ENCODE measurements around the gene SPACA6. TPM values are rescaled to one million over a fixed set of nuclear protein-coding genes. Genes with fewer than 3 reads are reported as not detected.

Gene SPACA6
- total and polyA plus RNA-seq, 8 donors, result 1.2 to 151 (median 9.6) TPM

- DNase-seq, result no peak
- Histone ChIP-seq H3K27ac (peak overlapping the region in 3 of 5 donors; percentile 15 to 80 (median 70)), H3K36me3 (no peaks in the 10 kb centered on the region), H3K4me1 (no peaks in the 10 kb centered on the region), H3K27me3 (peaks cover 0 to 7% (median 0%) of the 10 kb centered on the region in 3 donors), H3K9me3 (peaks cover 0 to 6% (median 0%) of the 10 kb centered on the region in 4 donors), H3K4me3 (no peak overlapping the region)
- 74 to 91% (median 89%) methylated on average over 6 of the region's 6 CpGs for WGBS, 5 donors
- intact Hi-C loops (cut with DNase I; ENCODE audit: low total_unique reads), result no loop called here
- no peak for TF ChIP-seq POLR2A (IDR thresholded peaks at IDR 0.05)
- TF ChIP-seq CTCF (IDR thresholded peaks at IDR 0.05), result no peak
- TF ChIP-seq EP300 (IDR thresholded peaks at IDR 0.05), result no peak
- TF ChIP-seq POLR2AphosphoS5 (IDR thresholded peaks at IDR 0.05), result no peak
Observed at GRCh38 chr19:51754109-51754508, 61.0 kb downstream of the SPACA6 start.

GRCh38 chr19:51754770-51755169 lies 61.6 kb downstream of the SPACA6 start:
- DNase-seq, result no peak
- Histone ChIP-seq H3K27ac (peak overlapping the region in 3 of 5 donors; percentile 15 to 80 (median 70)), H3K9me3 (peaks cover 0 to 6% (median 0%) of the 10 kb centered on the region in 4 donors), H3K4me3 (no peak overlapping the region), H3K27me3 (peaks cover 0 to 7% (median 0%) of the 10 kb centered on the region in 3 donors), H3K36me3 (no peaks in the 10 kb centered on the region), H3K4me1 (no peaks in the 10 kb centered on the region)
- 80 to 84% (median 82%) methylated on average over 4 of the region's 4 CpGs for WGBS, 5 donors
- intact Hi-C loops (cut with DNase I; ENCODE audit: low total_unique reads), result no loop called here
- no peak for TF ChIP-seq POLR2AphosphoS5 (IDR thresholded peaks at IDR 0.05)
- TF ChIP-seq EP300 (IDR thresholded peaks at IDR 0.05), result no peak
- no peak for TF ChIP-seq CTCF (IDR thresholded peaks at IDR 0.05)
- TF ChIP-seq POLR2A (IDR thresholded peaks at IDR 0.05), result no peak

Small RNA genes lying within 50 kb of the gene (small RNA-seq; reads per million reads assigned to genes)
- gene AC018755.2, result 0 reads per million in 4 donors
- 0 reads per million in 4 donors for gene MIR125A
- 0.68 to 2.2 (median 1.5) reads per million in 4 donors for gene MIR99B
- 0 reads per million in 4 donors for gene MIRLET7E

Other genes starting within 250 kb of the SPACA6 start
- gene SIGLEC8, start 234.9 kb upstream of the SPACA6 start, total RNA-seq, result 1 to 10 TPM in 2 of 5 donors, not detected in 3; 1.1 to 2.3 TPM
- 1 to 10 TPM in 1 of 3 donors, under 1 TPM in 2; 0.20 to 1.1 (median 0.56) TPM for gene SIGLEC8, start 234.9 kb upstream of the SPACA6 start, polyA plus RNA-seq
- gene CEACAM18, start 214.8 kb upstream of the SPACA6 start, total RNA-seq, result not detected
- not detected for gene CEACAM18, start 214.8 kb upstream of the SPACA6 start, polyA plus RNA-seq
- under 1 TPM in 1 of 5 donors, not detected in 4; 0.37 TPM for gene SIGLEC12, start 191.5 kb upstream of the SPACA6 start, total RNA-seq
- 1 to 10 TPM in 1 of 3 donors, under 1 TPM in 1, not detected in 1; 0.10 to 1.2 TPM for gene SIGLEC12, start 191.5 kb upstream of the SPACA6 start, polyA plus RNA-seq
- 1 to 10 TPM in 1 of 5 donors, not detected in 4; 7.1 TPM for gene SIGLEC6, start 161.7 kb upstream of the SPACA6 start, total RNA-seq
- 1 to 10 TPM in 1 of 3 donors, under 1 TPM in 1, not detected in 1; 0.50 to 2.4 TPM for gene SIGLEC6, start 161.7 kb upstream of the SPACA6 start, polyA plus RNA-seq
- 10 to 100 TPM in 1 of 5 donors, 1 to 10 TPM in 4; 3.8 to 12.9 (median 5.0) TPM for gene ZNF175, start 122.0 kb upstream of the SPACA6 start, total RNA-seq
- gene ZNF175, start 122.0 kb upstream of the SPACA6 start, polyA plus RNA-seq, result 1 to 10 TPM; 1.2 to 3.1 (median 1.7) TPM
- gene SIGLEC5, start 62.9 kb upstream of the SPACA6 start, total RNA-seq, result 1 to 10 TPM in 1 of 5 donors, under 1 TPM in 1, not detected in 3; 0.58 to 1.8 TPM
- 1 to 10 TPM in 1 of 3 donors, not detected in 2; 1.2 TPM for gene SIGLEC5, start 62.9 kb upstream of the SPACA6 start, polyA plus RNA-seq
- 1 to 10 TPM in 3 of 5 donors, not detected in 2; 2.0 to 5.4 (median 2.8) TPM for gene SIGLEC14, start 46.5 kb upstream of the SPACA6 start, total RNA-seq
- 1 to 10 TPM in 1 of 3 donors, under 1 TPM in 1, not detected in 1; 0.55 to 1.8 TPM for gene SIGLEC14, start 46.5 kb upstream of the SPACA6 start, polyA plus RNA-seq
- 1 to 10 TPM in 1 of 5 donors, not detected in 4; 7.2 TPM for gene HAS1, start 30.7 kb downstream of the SPACA6 start, total RNA-seq
- under 1 TPM in 2 of 3 donors, not detected in 1; 0.05 to 0.25 TPM for gene HAS1, start 30.7 kb downstream of the SPACA6 start, polyA plus RNA-seq
- 10 to 100 TPM in 1 of 5 donors, 1 to 10 TPM in 3, not detected in 1; 7.0 to 10.5 (median 8.5) TPM for gene FPR1, start 58.5 kb downstream of the SPACA6 start, total RNA-seq
- gene FPR1, start 58.5 kb downstream of the SPACA6 start, polyA plus RNA-seq, result 1 to 10 TPM; 1.7 to 7.5 (median 1.8) TPM
- 1 to 10 TPM in 2 of 5 donors, under 1 TPM in 1, not detected in 2; 0.58 to 1.7 (median 1.3) TPM for gene FPR2, start 67.8 kb downstream of the SPACA6 start, total RNA-seq
- 1 to 10 TPM in 2 of 3 donors, under 1 TPM in 1; 0.48 to 2.9 (median 1.4) TPM for gene FPR2, start 67.8 kb downstream of the SPACA6 start, polyA plus RNA-seq
- gene FPR3, start 101.8 kb downstream of the SPACA6 start, total RNA-seq, result 1 to 10 TPM in 3 of 5 donors, not detected in 2; 1.6 to 7.0 (median 3.1) TPM
- gene FPR3, start 101.8 kb downstream of the SPACA6 start, polyA plus RNA-seq, result 1 to 10 TPM in 2 of 3 donors, under 1 TPM in 1; 0.58 to 2.7 (median 2.3) TPM
- 10 to 100 TPM in 3 of 5 donors, 1 to 10 TPM in 2; 5.5 to 25.2 (median 14.2) TPM for gene ZNF577, start 194.6 kb downstream of the SPACA6 start, total RNA-seq
- gene ZNF577, start 194.6 kb downstream of the SPACA6 start, polyA plus RNA-seq, result 10 to 100 TPM in 2 of 3 donors, 1 to 10 TPM in 1; 6.0 to 21.5 (median 13.1) TPM
- gene ZNF649, start 211.7 kb downstream of the SPACA6 start, total RNA-seq, result 10 to 100 TPM in 1 of 5 donors, 1 to 10 TPM in 4; 1.2 to 23.3 (median 8.0) TPM
- 1 to 10 TPM; 2.9 to 7.5 (median 3.1) TPM for gene ZNF649, start 211.7 kb downstream of the SPACA6 start, polyA plus RNA-seq
- 10 to 100 TPM in 1 of 5 donors, 1 to 10 TPM in 3, under 1 TPM in 1; 0.29 to 12.8 (median 3.2) TPM for gene ZNF613, start 234.1 kb downstream of the SPACA6 start, total RNA-seq
- gene ZNF613, start 234.1 kb downstream of the SPACA6 start, polyA plus RNA-seq, result 1 to 10 TPM; 1.7 to 7.2 (median 2.2) TPM

Data from stomach (tissue), 9 donors.